Measurements from ENCODE around the gene MEGF8.

Gene MEGF8

GRCh38 chr19:42407085-42407815, 81.8 kb downstream of the MEGF8 start:
- no peak for FAIRE-seq
- DNase-seq (ENCODE audit: insufficient read length, low spot score) = no peak

- DNase-seq (ENCODE audit: insufficient read length, low spot score) (no peak), FAIRE-seq (no peak)
Observed at GRCh38 chr19:42407816-42408175, 82.4 kb downstream of the MEGF8 start.

GRCh38 chr19:42409477-42409876, 84.0 kb downstream of the MEGF8 start:
- DNase-seq (ENCODE audit: insufficient read length, low spot score) (no peak), FAIRE-seq (no peak)

GRCh38 chr19:42410371-42410770, 84.9 kb downstream of the MEGF8 start:
- DNase-seq (ENCODE audit: insufficient read length, low spot score) (no peak), FAIRE-seq (no peak)

- DNase-seq (ENCODE audit: insufficient read length, low spot score) (no peak), FAIRE-seq (no peak)
Observed at GRCh38 chr19:42411581-42412178, 86.2 kb downstream of the MEGF8 start.

- peak; percentile 23 for FAIRE-seq
- DNase-seq (ENCODE audit: insufficient read length, low spot score) = peak; percentile 46
Observed at GRCh38 chr19:42412227-42412626, 86.8 kb downstream of the MEGF8 start.

- FAIRE-seq = no peak
Observed at GRCh38 chr19:42412661-42413076, 87.2 kb downstream of the MEGF8 start.

GRCh38 chr19:42419309-42419708, 93.9 kb downstream of the MEGF8 start:
- FAIRE-seq (no peak), DNase-seq (ENCODE audit: insufficient read length, low spot score) (no peak)

More at GRCh38 chr19:42412661-42413076, 87.2 kb downstream of the MEGF8 start:
- no peak for DNase-seq (ENCODE audit: insufficient read length, low spot score)

GRCh38 chr19:42420055-42420544, 94.7 kb downstream of the MEGF8 start:
- peak; percentile 41 for DNase-seq (ENCODE audit: insufficient read length, low spot score)
- FAIRE-seq = peak; percentile 42

GRCh38 chr19:42421101-42421500, 95.7 kb downstream of the MEGF8 start:
- DNase-seq (ENCODE audit: insufficient read length, low spot score) (no peak), FAIRE-seq (no peak)

- no peak for FAIRE-seq
- no peak for DNase-seq (ENCODE audit: insufficient read length, low spot score)
Observed at GRCh38 chr19:42421591-42422031, 96.2 kb downstream of the MEGF8 start.

GRCh38 chr19:42422092-42422900, 96.9 kb downstream of the MEGF8 start:
- no peak for DNase-seq (ENCODE audit: insufficient read length, low spot score)
- FAIRE-seq = no peak

GRCh38 chr19:42422901-42423461, 97.5 kb downstream of the MEGF8 start:
- DNase-seq (ENCODE audit: insufficient read length, low spot score) (peak; percentile 42), FAIRE-seq (no peak)

- DNase-seq (ENCODE audit: insufficient read length, low spot score) = peak; percentile 96
- peak; percentile 51 for FAIRE-seq
Observed at GRCh38 chr19:42423462-42424344, 98.3 kb downstream of the MEGF8 start.

GRCh38 chr19:42424345-42424707, 98.9 kb downstream of the MEGF8 start:
- FAIRE-seq = no peak

GRCh38 chr19:42424712-42425131, 99.3 kb downstream of the MEGF8 start:
- DNase-seq (ENCODE audit: insufficient read length, low spot score) (no peak), FAIRE-seq (no peak)

More at GRCh38 chr19:42424345-42424707, 98.9 kb downstream of the MEGF8 start:
- no peak for DNase-seq (ENCODE audit: insufficient read length, low spot score)

- DNase-seq (ENCODE audit: insufficient read length, low spot score) (no peak), FAIRE-seq (no peak)
Observed at GRCh38 chr19:42426643-42427042, 101.2 kb downstream of the MEGF8 start.

GRCh38 chr19:42427313-42427712, 101.9 kb downstream of the MEGF8 start, which contains the start of gene LIPE:
TSS of gene LIPE (minus strand) at chr19:42427388. CDS start at chr19:42427149, 239 bp downstream.
- DNase-seq (ENCODE audit: insufficient read length, low spot score) (no peak), FAIRE-seq (no peak)

Data from HTR-8/SVneo (cell line).